WTC11 (cell line): ENCODE measurements around the gene FGD6. TPM values are rescaled to one million over a fixed set of nuclear protein-coding genes. Genes with fewer than 3 reads are reported as not detected.

Source experiments
- ATAC-seq: fragments of 200-7000 bp; cut with Tn5 transposase; 2 replicates; pipeline ENCODE4 v1.10.0; 2021; ENCODE audit warnings: mild to moderate bottlenecking, moderate library complexity
- CTCF ChIA-PET: fragments of 300-600 bp; sonication (Branson Sonifier 250); formaldehyde crosslinking; loops from one replicate; lab custom pipeline; 2021; ENCODE audit warnings: antibody characterized with exemption; lab: Charles Lee
- POLR2A ChIA-PET: fragments of 350-600 bp; sonication (Branson Sonifier 250); formaldehyde crosslinking; loops from one replicate; lab custom pipeline; 2021; ENCODE audit warnings: antibody characterized with exemption; lab: Charles Lee
- DNase-seq: peaks from one replicate; pipeline ENCODE4 v3.0.0; 2021; ENCODE audit warnings: low spot score
- H3K27ac Mint-ChIP-seq: 2 replicates; pipeline ENCODE4 v1.8.0; 2021; ENCODE audit warnings: mixed read lengths
- H3K27me3 Mint-ChIP-seq: 2 replicates; pipeline ENCODE4 v1.8.0; 2021; ENCODE audit warnings: low read depth, mild to moderate bottlenecking, moderate library complexity, mixed read lengths
- H3K36me3 Mint-ChIP-seq: 2 replicates; pipeline ENCODE4 v1.8.0; 2021; ENCODE audit warnings: mixed read lengths
- H3K4me1 Mint-ChIP-seq: 2 replicates; pipeline ENCODE4 v1.8.0; 2022; ENCODE audit warnings: mixed read lengths
- H3K4me3 Mint-ChIP-seq: 2 replicates; pipeline ENCODE4 v1.8.0; 2021; ENCODE audit warnings: mild to moderate bottlenecking, moderate library complexity, mixed read lengths
- H3K9me3 Mint-ChIP-seq: 2 replicates; pipeline ENCODE4 v1.8.0; 2021; ENCODE audit warnings: mixed read lengths
- ATF1 ChIP-seq: sonication (generic); formaldehyde crosslinking; IDR thresholded peaks from 2 replicates; pipeline ENCODE4 v1.8.1; 2023; ENCODE audit warnings: mild to moderate bottlenecking, moderate library complexity, missing genetic modification reagents
- FOXP1 ChIP-seq: sonication (generic); formaldehyde crosslinking; IDR thresholded peaks from 2 replicates; pipeline ENCODE4 v1.8.0; 2022; ENCODE audit warnings: missing genetic modification reagents, mild to moderate bottlenecking, moderate library complexity, borderline replicate concordance
- GTF2I ChIP-seq: fragments of 250-450 bp; sonication (Bioruptor Pico); conservative IDR thresholded peaks from 2 replicates; pipeline ENCODE4 v1.4.0; 2021; ENCODE audit warnings: mild to moderate bottlenecking
- KAT7 ChIP-seq: sonication (generic); formaldehyde crosslinking; IDR thresholded peaks from 2 replicates; pipeline ENCODE4 v1.8.1; 2023; ENCODE audit warnings: missing genetic modification reagents, mild to moderate bottlenecking, borderline replicate concordance
- MYBL2 ChIP-seq: sonication (generic); formaldehyde crosslinking; IDR thresholded peaks from 2 replicates; pipeline ENCODE4 v1.8.1; 2023; ENCODE audit warnings: mild to moderate bottlenecking, moderate library complexity, missing genetic modification reagents
- NFATC4 ChIP-seq: fragments of 250-450 bp; sonication (Bioruptor Pico); IDR thresholded peaks from 2 replicates; pipeline ENCODE4 v1.9.0; 2021; ENCODE audit warnings: mild to moderate bottlenecking
- RELA ChIP-seq: sonication (generic); formaldehyde crosslinking; IDR thresholded peaks from 2 replicates; pipeline ENCODE4 v1.8.1; 2022; ENCODE audit warnings: missing genetic modification reagents, mild to moderate bottlenecking, borderline replicate concordance
- SMAD4 ChIP-seq: sonication (generic); formaldehyde crosslinking; IDR thresholded peaks from 2 replicates; pipeline ENCODE4 v1.8.0; 2022; ENCODE audit warnings: mild to moderate bottlenecking, missing genetic modification reagents
- SOX15 ChIP-seq: fragments of 250-450 bp; sonication (Bioruptor Pico); IDR thresholded peaks from 2 replicates; pipeline ENCODE4 v1.9.0; 2021; ENCODE audit warnings: mild to moderate bottlenecking
- ZBTB21 ChIP-seq: sonication (generic); formaldehyde crosslinking; IDR thresholded peaks from 2 replicates; pipeline ENCODE4 v1.8.1; 2023; ENCODE audit warnings: mild to moderate bottlenecking, missing genetic modification reagents, borderline replicate concordance
- ZNF121 ChIP-seq: sonication (generic); formaldehyde crosslinking; IDR thresholded peaks from 2 replicates; pipeline ENCODE4 v1.8.0; 2023; ENCODE audit warnings: missing genetic modification reagents
- ZNF138 ChIP-seq: sonication (generic); formaldehyde crosslinking; conservative IDR thresholded peaks from 2 replicates; pipeline ENCODE4 v1.8.1; 2022; ENCODE audit warnings: mild to moderate bottlenecking, moderate library complexity, missing genetic modification reagents
- ZNF317 ChIP-seq: sonication (generic); formaldehyde crosslinking; IDR thresholded peaks from 2 replicates; pipeline ENCODE4 v1.8.1; 2023; ENCODE audit warnings: low read depth, mild to moderate bottlenecking, moderate library complexity, missing genetic modification reagents, borderline replicate concordance
- ZNF416 ChIP-seq: fragments of 250-450 bp; sonication (Bioruptor Pico); IDR thresholded peaks from 2 replicates; pipeline ENCODE4 v1.9.0; 2021; ENCODE audit warnings: mild to moderate bottlenecking, inconsistent platforms
- total RNA-seq: library from RNA; stranded (reverse); gene quantifications from 3 replicates; pipeline ENCODE4 v1.2.3, GENCODE V29; 2021
- TF ChIP-seq, protein P1 (sequence below): sonication (generic); formaldehyde crosslinking; IDR thresholded peaks from 2 replicates; pipeline ENCODE4 v1.8.1; 2022; ENCODE audit warnings: low read depth, missing genetic modification reagents, borderline replicate concordance
- TF ChIP-seq, protein P2 (sequence below): fragments of 250-450 bp; sonication (Bioruptor Pico); IDR thresholded peaks from 2 replicates; pipeline ENCODE4 v1.9.0; 2021; ENCODE audit warnings: mild to moderate bottlenecking, borderline replicate concordance
- TF ChIP-seq, protein P3 (sequence below): sonication (generic); formaldehyde crosslinking; IDR thresholded peaks from 2 replicates; pipeline ENCODE4 v1.8.1; 2022; ENCODE audit warnings: low read depth, mild to moderate bottlenecking, moderate library complexity, missing genetic modification reagents, borderline replicate concordance

The FGD6 gene
- total RNA-seq, 1 experiment from 2014 or later, result 28.2 TPM

DNA sequence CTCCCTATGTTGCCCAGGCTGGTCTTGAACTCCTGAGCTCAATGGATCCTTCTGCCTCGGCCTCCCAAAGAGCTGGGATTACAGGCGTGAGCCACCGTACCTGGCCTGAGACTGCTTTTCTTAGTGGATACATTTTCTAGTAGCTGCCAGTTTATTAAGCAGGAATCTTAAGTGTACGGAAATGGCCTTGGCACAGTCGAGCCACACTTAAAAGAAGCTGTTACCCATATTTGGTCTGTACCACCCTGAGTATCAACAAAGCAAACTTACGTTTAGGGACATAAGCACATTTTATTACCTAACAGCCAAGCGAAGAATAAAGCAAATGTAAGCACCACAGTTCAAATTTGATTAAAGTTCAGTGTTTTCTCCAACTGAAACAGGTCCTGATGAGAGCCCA lies 93.2 kb downstream of the FGD6 start:
- no peak for TF ChIP-seq ATF1
- TF ChIP-seq SMAD4 (CRISPR knock-in tag), result no peak
- TF ChIP-seq, protein P1, sequence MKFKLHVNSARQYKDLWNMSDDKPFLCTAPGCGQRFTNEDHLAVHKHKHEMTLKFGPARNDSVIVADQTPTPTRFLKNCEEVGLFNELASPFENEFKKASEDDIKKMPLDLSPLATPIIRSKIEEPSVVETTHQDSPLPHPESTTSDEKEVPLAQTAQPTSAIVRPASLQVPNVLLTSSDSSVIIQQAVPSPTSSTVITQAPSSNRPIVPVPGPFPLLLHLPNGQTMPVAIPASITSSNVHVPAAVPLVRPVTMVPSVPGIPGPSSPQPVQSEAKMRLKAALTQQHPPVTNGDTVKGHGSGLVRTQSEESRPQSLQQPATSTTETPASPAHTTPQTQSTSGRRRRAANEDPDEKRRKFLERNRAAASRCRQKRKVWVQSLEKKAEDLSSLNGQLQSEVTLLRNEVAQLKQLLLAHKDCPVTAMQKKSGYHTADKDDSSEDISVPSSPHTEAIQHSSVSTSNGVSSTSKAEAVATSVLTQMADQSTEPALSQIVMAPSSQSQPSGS (CRISPR knock-in tag), result no peak
- no peak for TF ChIP-seq ZBTB21 (CRISPR knock-in tag)
- TF ChIP-seq NFATC4 (CRISPR knock-in tag), result no peak
- TF ChIP-seq, protein P2, sequence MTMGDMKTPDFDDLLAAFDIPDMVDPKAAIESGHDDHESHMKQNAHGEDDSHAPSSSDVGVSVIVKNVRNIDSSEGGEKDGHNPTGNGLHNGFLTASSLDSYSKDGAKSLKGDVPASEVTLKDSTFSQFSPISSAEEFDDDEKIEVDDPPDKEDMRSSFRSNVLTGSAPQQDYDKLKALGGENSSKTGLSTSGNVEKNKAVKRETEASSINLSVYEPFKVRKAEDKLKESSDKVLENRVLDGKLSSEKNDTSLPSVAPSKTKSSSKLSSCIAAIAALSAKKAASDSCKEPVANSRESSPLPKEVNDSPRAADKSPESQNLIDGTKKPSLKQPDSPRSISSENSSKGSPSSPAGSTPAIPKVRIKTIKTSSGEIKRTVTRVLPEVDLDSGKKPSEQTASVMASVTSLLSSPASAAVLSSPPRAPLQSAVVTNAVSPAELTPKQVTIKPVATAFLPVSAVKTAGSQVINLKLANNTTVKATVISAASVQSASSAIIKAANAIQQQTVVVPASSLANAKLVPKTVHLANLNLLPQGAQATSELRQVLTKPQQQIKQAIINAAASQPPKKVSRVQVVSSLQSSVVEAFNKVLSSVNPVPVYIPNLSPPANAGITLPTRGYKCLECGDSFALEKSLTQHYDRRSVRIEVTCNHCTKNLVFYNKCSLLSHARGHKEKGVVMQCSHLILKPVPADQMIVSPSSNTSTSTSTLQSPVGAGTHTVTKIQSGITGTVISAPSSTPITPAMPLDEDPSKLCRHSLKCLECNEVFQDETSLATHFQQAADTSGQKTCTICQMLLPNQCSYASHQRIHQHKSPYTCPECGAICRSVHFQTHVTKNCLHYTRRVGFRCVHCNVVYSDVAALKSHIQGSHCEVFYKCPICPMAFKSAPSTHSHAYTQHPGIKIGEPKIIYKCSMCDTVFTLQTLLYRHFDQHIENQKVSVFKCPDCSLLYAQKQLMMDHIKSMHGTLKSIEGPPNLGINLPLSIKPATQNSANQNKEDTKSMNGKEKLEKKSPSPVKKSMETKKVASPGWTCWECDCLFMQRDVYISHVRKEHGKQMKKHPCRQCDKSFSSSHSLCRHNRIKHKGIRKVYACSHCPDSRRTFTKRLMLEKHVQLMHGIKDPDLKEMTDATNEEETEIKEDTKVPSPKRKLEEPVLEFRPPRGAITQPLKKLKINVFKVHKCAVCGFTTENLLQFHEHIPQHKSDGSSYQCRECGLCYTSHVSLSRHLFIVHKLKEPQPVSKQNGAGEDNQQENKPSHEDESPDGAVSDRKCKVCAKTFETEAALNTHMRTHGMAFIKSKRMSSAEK (CRISPR knock-in tag), result no peak
- TF ChIP-seq, protein P3, sequence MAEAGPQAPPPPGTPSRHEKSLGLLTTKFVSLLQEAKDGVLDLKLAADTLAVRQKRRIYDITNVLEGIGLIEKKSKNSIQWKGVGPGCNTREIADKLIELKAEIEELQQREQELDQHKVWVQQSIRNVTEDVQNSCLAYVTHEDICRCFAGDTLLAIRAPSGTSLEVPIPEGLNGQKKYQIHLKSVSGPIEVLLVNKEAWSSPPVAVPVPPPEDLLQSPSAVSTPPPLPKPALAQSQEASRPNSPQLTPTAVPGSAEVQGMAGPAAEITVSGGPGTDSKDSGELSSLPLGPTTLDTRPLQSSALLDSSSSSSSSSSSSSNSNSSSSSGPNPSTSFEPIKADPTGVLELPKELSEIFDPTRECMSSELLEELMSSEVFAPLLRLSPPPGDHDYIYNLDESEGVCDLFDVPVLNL, result no peak
- TF ChIP-seq ZNF138 (CRISPR knock-in tag), result no peak
- no peak for TF ChIP-seq FOXP1 (CRISPR knock-in tag)
- no peak for TF ChIP-seq GTF2I (CRISPR knock-in tag)
- TF ChIP-seq SOX15 (CRISPR knock-in tag), result no peak
- TF ChIP-seq RELA, result no peak
- TF ChIP-seq ZNF416 (CRISPR knock-in tag), result no peak
- TF ChIP-seq, all 79 proteins: peak for 0
- CTCF ChIA-PET, result no interaction called here
- Mint-ChIP-seq H3K36me3 (peaks cover 30% of the 10 kb centered on the region), H3K9me3 (no peaks in the 10 kb centered on the region), H3K27me3 (no peaks in the 10 kb centered on the region), H3K4me3 (no peak overlapping the region), H3K27ac (no peak overlapping the region), H3K4me1 (no peaks in the 10 kb centered on the region)
- no peak for DNase-seq
- POLR2A ChIA-PET, result no interaction called here
- no peak for ATAC-seq

DNA sequence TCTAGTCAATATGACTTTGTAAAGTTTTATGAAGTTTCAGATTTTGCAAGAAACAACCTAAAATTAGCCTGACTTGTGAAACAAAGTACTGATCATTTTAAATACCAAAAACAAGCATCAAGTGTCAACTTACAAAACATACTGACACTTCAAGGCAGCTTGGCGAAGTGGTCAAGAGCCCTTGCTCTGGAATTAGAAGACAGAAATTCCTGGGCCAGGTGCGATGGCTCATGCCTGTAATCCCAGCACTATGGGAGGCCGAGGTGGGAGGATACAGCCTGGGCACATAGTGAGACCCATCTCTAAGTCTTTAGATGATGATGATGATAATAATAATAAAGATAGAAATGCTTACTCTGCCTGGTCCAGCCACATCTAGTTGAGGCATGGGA lies 98.5 kb downstream of the FGD6 start:
- no peak for DNase-seq
- POLR2A ChIA-PET, result no interaction called here
- Mint-ChIP-seq H3K27ac (no peak overlapping the region), H3K27me3 (no peaks in the 10 kb centered on the region), H3K4me1 (peaks cover 33% of the 10 kb centered on the region), H3K9me3 (no peaks in the 10 kb centered on the region), H3K4me3 (no peak overlapping the region), H3K36me3 (peaks cover 5% of the 10 kb centered on the region)
- ATAC-seq, result no peak
- CTCF ChIA-PET, result interaction anchor here (0.6 to 1.1 kb wide), 2 partner anchors 69 to 217 kb away, joined by 3 read pairs; no protein-coding TSS in a partner anchor
- TF ChIP-seq ZNF121 (CRISPR knock-in tag) (peak; percentile 54; the same call in 1 of the 2 replicates), ZNF317 (CRISPR knock-in tag) (no peak), MYBL2 (CRISPR knock-in tag) (no peak), KAT7 (CRISPR knock-in tag) (no peak)
